Fibroblast of pulmonary artery (primary cell): ENCODE measurements around the gene GNB1L.

Source experiments
- DNase-seq: peaks from one replicate; pipeline ENCODE4 v3.0.0-alpha.2; 2010; ENCODE audit warnings: low read depth
- H3K4me3 ChIP-seq: replicated peaks from 2 replicates; pipeline ENCODE4 v1.5.1; 2011; ENCODE audit warnings: low read depth, mild to moderate bottlenecking, control low read depth, low read length, moderate library complexity
- TF ChIP-seq, protein P1 (sequence below): IDR thresholded peaks from 2 replicates; pipeline ENCODE4 v1.5.1; 2011; ENCODE audit warnings: mild to moderate bottlenecking, control low read depth, low read length, inconsistent platforms; ENCODE audit errors: missing control alignments

The GNB1L gene

DNA sequence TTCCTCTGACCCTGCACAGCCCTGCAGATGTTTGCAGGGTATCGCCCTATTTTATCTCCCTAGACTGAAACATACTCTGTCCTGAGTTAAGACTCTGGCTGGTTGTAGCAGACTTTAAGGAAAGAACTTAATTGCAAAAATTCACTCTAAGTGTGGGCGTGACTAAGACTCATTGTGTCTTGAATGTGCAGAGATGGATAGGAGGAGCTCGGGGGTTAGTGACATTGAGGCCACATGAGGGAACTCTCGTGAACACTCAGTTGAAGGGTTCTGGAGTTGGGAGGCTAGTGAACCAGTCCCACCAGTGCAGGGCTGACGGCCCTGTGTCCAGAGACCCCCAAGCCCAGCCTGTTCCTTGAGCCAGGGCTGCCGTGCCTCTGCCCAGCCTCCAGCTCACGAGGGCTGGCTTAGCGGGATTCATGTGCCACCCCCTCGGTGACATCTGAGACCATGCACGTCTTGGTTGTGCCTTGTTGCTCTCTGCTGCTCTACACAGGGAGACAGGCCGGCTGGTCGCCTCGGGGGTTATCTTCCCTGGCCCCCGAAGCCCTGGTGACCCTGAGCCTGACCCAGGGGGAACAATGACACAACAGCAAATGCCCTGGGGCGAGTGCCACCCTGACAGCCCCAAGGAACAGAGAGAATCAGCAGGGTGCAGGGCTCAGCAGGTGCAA lies 105.5 kb downstream of the GNB1L start:
- DNase-seq = no peak
- H3K4me3 ChIP-seq = no peak overlapping the region
- TF ChIP-seq, protein P1, sequence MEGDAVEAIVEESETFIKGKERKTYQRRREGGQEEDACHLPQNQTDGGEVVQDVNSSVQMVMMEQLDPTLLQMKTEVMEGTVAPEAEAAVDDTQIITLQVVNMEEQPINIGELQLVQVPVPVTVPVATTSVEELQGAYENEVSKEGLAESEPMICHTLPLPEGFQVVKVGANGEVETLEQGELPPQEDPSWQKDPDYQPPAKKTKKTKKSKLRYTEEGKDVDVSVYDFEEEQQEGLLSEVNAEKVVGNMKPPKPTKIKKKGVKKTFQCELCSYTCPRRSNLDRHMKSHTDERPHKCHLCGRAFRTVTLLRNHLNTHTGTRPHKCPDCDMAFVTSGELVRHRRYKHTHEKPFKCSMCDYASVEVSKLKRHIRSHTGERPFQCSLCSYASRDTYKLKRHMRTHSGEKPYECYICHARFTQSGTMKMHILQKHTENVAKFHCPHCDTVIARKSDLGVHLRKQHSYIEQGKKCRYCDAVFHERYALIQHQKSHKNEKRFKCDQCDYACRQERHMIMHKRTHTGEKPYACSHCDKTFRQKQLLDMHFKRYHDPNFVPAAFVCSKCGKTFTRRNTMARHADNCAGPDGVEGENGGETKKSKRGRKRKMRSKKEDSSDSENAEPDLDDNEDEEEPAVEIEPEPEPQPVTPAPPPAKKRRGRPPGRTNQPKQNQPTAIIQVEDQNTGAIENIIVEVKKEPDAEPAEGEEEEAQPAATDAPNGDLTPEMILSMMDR = no peak

DNA sequence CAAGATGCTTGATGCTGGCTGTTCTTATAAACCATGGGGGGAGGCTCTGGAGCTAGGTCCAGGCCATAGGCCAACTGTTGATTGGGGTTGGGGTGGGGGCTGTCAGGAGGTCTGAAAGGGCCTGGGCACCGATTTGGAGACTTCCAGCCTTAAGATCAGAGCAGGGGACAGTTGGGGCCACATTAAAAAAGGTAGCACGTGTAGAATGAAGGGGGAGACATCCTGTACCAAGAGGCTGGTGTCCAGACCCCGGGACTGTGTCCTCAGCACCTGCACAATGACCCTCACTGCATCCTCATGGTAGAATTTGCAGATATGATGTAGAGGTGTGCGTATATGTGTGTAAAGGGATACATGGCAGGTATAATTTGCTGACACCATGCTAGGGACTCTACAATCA lies 106.5 kb downstream of the GNB1L start:
- no peak overlapping the region for H3K4me3 ChIP-seq
- TF ChIP-seq, protein P1 = no peak

DNA sequence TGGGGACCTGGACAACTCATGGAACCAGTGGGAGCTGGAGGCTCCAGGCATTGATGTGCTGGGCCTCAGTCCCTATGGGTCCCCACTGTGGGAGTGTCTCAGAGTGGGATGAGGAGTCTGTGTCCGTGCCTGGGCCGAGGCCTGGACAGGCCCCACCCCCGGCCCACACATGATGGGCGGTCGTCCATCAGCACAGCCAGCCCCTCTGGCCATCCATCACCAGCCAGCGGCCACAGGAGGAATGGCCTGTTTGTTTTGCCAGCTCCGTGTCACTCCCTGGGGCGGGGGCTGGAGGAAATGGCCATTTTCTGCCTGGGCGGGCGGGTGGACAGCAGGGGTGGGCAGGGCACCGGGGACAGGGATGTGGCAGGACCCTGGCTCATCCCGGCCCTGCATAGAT lies 107.1 kb downstream of the GNB1L start:
- TF ChIP-seq, protein P1 = no peak
- DNase-seq = no peak
- H3K4me3 ChIP-seq = no peak overlapping the region

More for the DNA sequence above, 106.5 kb downstream of the GNB1L start:
- no peak for DNase-seq

DNA sequence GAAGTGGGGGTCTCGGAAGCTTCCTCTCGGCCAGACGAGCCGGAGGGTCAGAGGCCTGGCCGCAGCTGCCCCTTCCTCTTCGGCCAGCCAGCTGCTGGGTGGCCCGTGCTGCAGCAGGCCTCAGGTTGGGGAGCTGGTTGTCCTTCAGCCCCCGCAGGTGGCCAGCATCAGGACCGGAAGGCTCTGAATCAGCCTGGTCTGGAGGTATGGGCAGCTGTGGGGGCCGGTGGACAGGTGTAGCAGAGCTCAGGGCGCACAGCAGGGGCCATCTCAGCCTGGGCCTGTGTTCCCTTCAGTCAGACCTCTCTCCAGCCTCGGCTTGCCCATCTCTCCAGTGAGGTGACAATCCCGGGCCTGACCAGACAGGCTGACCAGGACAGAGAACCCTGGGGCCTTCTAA lies 107.9 kb downstream of the GNB1L start:
- DNase-seq = no peak
- H3K4me3 ChIP-seq = no peak overlapping the region
- TF ChIP-seq, protein P1 = no peak

DNA sequence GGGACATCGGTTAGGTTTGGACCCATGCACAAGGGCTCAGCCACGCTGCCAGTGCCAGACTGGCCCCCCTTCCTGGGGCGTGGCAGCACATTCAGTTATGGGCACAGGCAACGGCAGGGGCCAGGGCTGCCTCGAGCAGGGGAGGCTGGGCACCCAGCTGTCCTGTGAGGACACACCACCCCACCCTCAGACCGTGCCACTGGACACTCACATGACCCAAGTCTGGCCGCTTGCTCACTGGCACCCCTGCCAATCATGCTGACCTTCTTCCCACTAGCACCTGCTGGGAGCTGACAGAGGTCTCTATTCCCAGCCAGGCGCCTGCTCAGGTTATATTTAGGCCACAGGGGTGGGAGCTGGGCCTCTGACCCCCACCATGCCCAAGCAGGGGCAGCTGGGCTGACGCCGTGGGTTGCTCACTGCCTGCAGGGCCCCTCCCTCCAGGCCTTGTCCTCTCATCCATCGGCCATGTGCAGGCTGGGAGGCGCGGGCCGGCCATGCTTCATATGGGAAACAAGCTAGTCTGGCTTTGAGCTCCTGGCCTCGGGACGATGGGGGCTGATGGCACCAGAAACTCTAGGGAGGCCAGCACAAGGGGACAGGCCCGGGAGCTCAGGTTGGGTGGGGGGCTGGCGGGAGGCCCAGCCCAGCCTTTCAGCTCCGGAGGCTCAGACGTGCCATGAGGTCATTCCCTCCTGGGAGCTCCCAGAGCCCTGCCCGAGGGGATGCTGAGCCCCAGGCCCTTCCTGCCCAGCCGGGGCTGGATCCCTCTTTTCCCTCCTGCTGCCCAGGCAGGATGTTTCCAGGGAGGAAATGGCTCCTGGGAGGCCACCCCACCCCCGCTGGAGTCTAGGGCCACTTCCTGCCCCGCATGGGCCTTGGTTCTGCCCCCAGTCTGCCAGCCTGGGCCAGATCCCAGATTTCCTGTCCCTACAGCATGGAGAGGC lies 109.2 kb downstream of the GNB1L start:
- H3K4me3 ChIP-seq = no peak overlapping the region

DNA sequence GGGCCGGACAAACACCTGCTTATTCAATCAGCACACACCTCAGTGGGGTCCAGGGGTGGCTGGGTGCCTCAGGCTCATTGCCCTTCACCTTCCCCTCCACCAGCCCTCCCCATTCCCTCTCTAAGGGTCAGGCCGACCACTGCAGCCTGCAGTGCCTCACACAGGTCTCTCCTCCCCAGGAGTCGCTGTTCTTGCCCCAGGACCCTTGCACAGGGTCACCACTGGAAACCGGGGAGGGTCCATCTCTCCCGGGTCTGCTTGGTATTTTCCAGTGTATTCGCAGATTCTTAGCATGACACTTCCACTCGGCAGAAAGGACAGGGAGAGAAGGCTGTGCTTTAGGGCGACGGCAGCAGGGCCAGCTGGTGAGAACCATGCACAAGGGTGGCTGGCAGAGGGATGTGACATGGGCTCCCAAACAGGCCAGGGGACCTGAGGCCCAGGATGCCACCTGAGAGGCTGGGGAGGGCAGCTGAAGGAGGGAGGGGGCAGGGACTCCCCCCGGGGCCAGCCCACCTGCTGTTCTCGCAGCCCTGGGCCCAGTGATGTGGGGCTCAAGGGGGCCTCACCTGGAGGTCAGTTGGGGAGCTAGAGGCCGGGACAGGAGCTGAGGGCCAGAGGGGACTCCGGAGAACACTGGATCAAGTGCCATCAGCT lies 110.2 kb downstream of the GNB1L start:
- H3K4me3 ChIP-seq = no peak overlapping the region
- no peak for DNase-seq
- TF ChIP-seq, protein P1 = no peak

More for the DNA sequence above, 109.2 kb downstream of the GNB1L start:
- TF ChIP-seq, protein P1 = no peak
- no peak for DNase-seq
